Liver (tissue), 9 donors: ENCODE measurements around the gene FITM2. TPM values are rescaled to one million over a fixed set of nuclear protein-coding genes. Genes with fewer than 3 reads are reported as not detected.

Experiments used
- DNase-seq: peaks from one replicate; pipeline ENCODE4 v3.0.0-alpha.2; 2017; ENCODE audit warnings: low spot score
- H3K27ac ChIP-seq, 2 donors: one replicate each; pipeline ENCODE4 v1.7.0; 2013; ENCODE audit warnings: inconsistent platforms in 2 of 2, low read length in 2 of 2, control low read depth in 1 of 2, low read depth in 1 of 2, mild to moderate bottlenecking in 1 of 2
- H3K27me3 ChIP-seq, 4 donors: one replicate each; pipeline versions ENCODE4 v1.6.1 to v1.7.0; 2013; ENCODE audit warnings: low read length in 3 of 4, inconsistent platforms in 1 of 4, mild to moderate bottlenecking in 1 of 4, moderate library complexity in 1 of 4; ENCODE audit not compliant: control insufficient read depth in 4 of 4, insufficient read depth in 4 of 4
- H3K36me3 ChIP-seq, 4 donors: one replicate each; pipeline versions ENCODE4 v1.6.1 to v1.7.0; 2013; ENCODE audit warnings: low read length in 3 of 4, mild to moderate bottlenecking in 3 of 4, low read depth in 1 of 4, moderate library complexity in 1 of 4; ENCODE audit not compliant: control insufficient read depth in 4 of 4, insufficient read depth in 3 of 4
- H3K4me1 ChIP-seq, 4 donors: one replicate each; pipeline versions ENCODE4 v1.6.1 to v1.7.0; 2013; ENCODE audit warnings: low read length in 3 of 4, mild to moderate bottlenecking in 3 of 4, moderate library complexity in 1 of 4; ENCODE audit not compliant: control insufficient read depth in 4 of 4, insufficient read depth in 4 of 4
- H3K4me3 ChIP-seq, 3 donors: one replicate each; pipeline versions ENCODE4 v1.6.1 to v1.7.0; 2013; ENCODE audit warnings: low read length in 3 of 3, control low read depth in 1 of 3, low read depth in 1 of 3, mild to moderate bottlenecking in 1 of 3
- H3K9ac ChIP-seq, 2 donors: one replicate each; pipeline ENCODE4 v1.7.0; 2013; ENCODE audit warnings: low read length in 2 of 2, mild to moderate bottlenecking in 2 of 2, moderate library complexity in 2 of 2, control low read depth in 1 of 2, low read depth in 1 of 2
- H3K9me3 ChIP-seq, 4 donors: one replicate each; pipeline versions ENCODE4 v1.6.1 to v1.7.0; 2013; ENCODE audit warnings: low read length in 3 of 4; ENCODE audit not compliant: control insufficient read depth in 4 of 4
- EGR1 ChIP-seq, 2 donors: IDR thresholded peaks; 2 replicates each; pipeline ENCODE4 v1.6.1; 2016 to 2018; ENCODE audit warnings: antibody characterized with exemption in 2 of 2, low read depth in 2 of 2
- FOXA1 ChIP-seq: IDR thresholded peaks from 2 replicates; pipeline ENCODE4 v1.6.1; 2016; ENCODE audit warnings: antibody characterized with exemption
- FOXA2 ChIP-seq: IDR thresholded peaks from 2 replicates; pipeline ENCODE4 v1.6.1; 2016; ENCODE audit warnings: antibody characterized with exemption
- GABPA ChIP-seq, 2 donors: IDR thresholded peaks in 1 of 2; conservative IDR thresholded peaks in 1 of 2; 2 replicates each; pipeline ENCODE4 v1.6.1; 2016; ENCODE audit warnings: antibody characterized with exemption in 2 of 2, mild to moderate bottlenecking in 1 of 2, moderate library complexity in 1 of 2
- HNF4A ChIP-seq, 2 donors: conservative IDR thresholded peaks; 2 replicates each; pipeline ENCODE4 v1.6.1; 2016; ENCODE audit warnings: antibody characterized with exemption in 2 of 2, mild to moderate bottlenecking in 2 of 2
- HNF4G ChIP-seq: IDR thresholded peaks from 2 replicates; pipeline ENCODE4 v1.6.1; 2016; ENCODE audit warnings: antibody characterized with exemption
- JUND ChIP-seq, 2 donors: IDR thresholded peaks; 2 replicates each; pipeline ENCODE4 v1.6.1; 2016; ENCODE audit warnings: antibody characterized with exemption in 2 of 2
- NR2F2 ChIP-seq: IDR thresholded peaks from 2 replicates; pipeline ENCODE4 v1.6.1; 2016; ENCODE audit warnings: antibody characterized with exemption
- RAD21 ChIP-seq, 2 donors: IDR thresholded peaks; 2 replicates each; pipeline ENCODE4 v1.6.1; 2016; ENCODE audit warnings: antibody characterized with exemption in 2 of 2, mild to moderate bottlenecking in 2 of 2
- RXRA ChIP-seq, 2 donors: IDR thresholded peaks; 2 replicates each; pipeline ENCODE4 v1.6.1; 2017 to 2018; ENCODE audit warnings: antibody characterized with exemption in 2 of 2, mild to moderate bottlenecking in 1 of 2
- SP1 ChIP-seq: IDR thresholded peaks from 2 replicates; pipeline ENCODE4 v1.6.1; 2018; ENCODE audit warnings: antibody characterized with exemption, mild to moderate bottlenecking
- TAF1 ChIP-seq: conservative IDR thresholded peaks from 2 replicates; pipeline ENCODE4 v1.6.1; 2016; ENCODE audit warnings: antibody characterized with exemption, mild to moderate bottlenecking
- YY1 ChIP-seq: IDR thresholded peaks from 2 replicates; pipeline ENCODE4 v1.6.1; 2016; ENCODE audit warnings: antibody characterized with exemption, mild to moderate bottlenecking
- ZBTB33 ChIP-seq: IDR thresholded peaks from 2 replicates; pipeline ENCODE4 v1.6.1; 2016; ENCODE audit warnings: antibody characterized with exemption
- WGBS: extraction: QIAGEN DNeasy Blood & Tissue Kit; methylation state at CpG from one replicate; pipeline ENCODE4 v1.1.7; 2013; 5-methylcytosine and 5-hydroxymethylcytosine counted together
- polyA plus RNA-seq, 2 donors: library from polyadenylated mRNA; stranded (reverse) in 1 of 2; unstranded in 1 of 2; fragments of 200-250 nt in 1 of 2; fragments of >200 nt in 1 of 2; fragmentation: Nextera tagmentation in 1 of 2; extraction: Ambion mirVana in 1 of 2; gene quantifications; one replicate each; pipeline versions ENCODE4 v1.2.1 to v1.2.3, GENCODE V29; 2013 to 2015
- total RNA-seq, 2 donors: library from RNA; depleted of rRNA; stranded (reverse); fragments of >200 nt; gene quantifications; one replicate each; pipeline ENCODE4 v1.2.3, GENCODE V29; 2014
- TF ChIP-seq, protein P1 (sequence below): IDR thresholded peaks from 2 replicates; pipeline ENCODE4 v1.6.1; 2016; ENCODE audit warnings: antibody characterized with exemption, mild to moderate bottlenecking
- TF ChIP-seq, protein P2 (sequence below): fragments of 150-350 bp; IDR thresholded peaks from 2 replicates; pipeline ENCODE4 v1.5.1; 2017; ENCODE audit warnings: improper control_type of control experiment, low read depth, low read length; ENCODE audit not compliant: missing input control
- TF ChIP-seq, protein P3 (sequence below): IDR thresholded peaks from 2 replicates; pipeline ENCODE4 v1.6.1; 2016; ENCODE audit warnings: antibody characterized with exemption
- TF ChIP-seq, protein P4 (sequence below): IDR thresholded peaks from 2 replicates; pipeline ENCODE4 v1.6.1; 2016; ENCODE audit warnings: antibody characterized with exemption
- donor health status: healthy.
- donor health status: healthy.
- donor health status: healthy.
- donor health status: healthy.
- donor health status: healthy.

FITM2 gene
- total and polyA plus RNA-seq, 4 donors: 3.3 to 9.9 (median 3.9) TPM

- TF ChIP-seq, protein P1, sequence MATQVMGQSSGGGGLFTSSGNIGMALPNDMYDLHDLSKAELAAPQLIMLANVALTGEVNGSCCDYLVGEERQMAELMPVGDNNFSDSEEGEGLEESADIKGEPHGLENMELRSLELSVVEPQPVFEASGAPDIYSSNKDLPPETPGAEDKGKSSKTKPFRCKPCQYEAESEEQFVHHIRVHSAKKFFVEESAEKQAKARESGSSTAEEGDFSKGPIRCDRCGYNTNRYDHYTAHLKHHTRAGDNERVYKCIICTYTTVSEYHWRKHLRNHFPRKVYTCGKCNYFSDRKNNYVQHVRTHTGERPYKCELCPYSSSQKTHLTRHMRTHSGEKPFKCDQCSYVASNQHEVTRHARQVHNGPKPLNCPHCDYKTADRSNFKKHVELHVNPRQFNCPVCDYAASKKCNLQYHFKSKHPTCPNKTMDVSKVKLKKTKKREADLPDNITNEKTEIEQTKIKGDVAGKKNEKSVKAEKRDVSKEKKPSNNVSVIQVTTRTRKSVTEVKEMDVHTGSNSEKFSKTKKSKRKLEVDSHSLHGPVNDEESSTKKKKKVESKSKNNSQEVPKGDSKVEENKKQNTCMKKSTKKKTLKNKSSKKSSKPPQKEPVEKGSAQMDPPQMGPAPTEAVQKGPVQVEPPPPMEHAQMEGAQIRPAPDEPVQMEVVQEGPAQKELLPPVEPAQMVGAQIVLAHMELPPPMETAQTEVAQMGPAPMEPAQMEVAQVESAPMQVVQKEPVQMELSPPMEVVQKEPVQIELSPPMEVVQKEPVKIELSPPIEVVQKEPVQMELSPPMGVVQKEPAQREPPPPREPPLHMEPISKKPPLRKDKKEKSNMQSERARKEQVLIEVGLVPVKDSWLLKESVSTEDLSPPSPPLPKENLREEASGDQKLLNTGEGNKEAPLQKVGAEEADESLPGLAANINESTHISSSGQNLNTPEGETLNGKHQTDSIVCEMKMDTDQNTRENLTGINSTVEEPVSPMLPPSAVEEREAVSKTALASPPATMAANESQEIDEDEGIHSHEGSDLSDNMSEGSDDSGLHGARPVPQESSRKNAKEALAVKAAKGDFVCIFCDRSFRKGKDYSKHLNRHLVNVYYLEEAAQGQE: no peak
- no peak for TF ChIP-seq HNF4A (conservative IDR thresholded peaks at IDR 0.05)
- TF ChIP-seq, protein P2, sequence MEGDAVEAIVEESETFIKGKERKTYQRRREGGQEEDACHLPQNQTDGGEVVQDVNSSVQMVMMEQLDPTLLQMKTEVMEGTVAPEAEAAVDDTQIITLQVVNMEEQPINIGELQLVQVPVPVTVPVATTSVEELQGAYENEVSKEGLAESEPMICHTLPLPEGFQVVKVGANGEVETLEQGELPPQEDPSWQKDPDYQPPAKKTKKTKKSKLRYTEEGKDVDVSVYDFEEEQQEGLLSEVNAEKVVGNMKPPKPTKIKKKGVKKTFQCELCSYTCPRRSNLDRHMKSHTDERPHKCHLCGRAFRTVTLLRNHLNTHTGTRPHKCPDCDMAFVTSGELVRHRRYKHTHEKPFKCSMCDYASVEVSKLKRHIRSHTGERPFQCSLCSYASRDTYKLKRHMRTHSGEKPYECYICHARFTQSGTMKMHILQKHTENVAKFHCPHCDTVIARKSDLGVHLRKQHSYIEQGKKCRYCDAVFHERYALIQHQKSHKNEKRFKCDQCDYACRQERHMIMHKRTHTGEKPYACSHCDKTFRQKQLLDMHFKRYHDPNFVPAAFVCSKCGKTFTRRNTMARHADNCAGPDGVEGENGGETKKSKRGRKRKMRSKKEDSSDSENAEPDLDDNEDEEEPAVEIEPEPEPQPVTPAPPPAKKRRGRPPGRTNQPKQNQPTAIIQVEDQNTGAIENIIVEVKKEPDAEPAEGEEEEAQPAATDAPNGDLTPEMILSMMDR: no peak
Observed at GRCh38 chr20:44258226-44258890, 52.6 kb downstream of the FITM2 start (continued).

DNA sequence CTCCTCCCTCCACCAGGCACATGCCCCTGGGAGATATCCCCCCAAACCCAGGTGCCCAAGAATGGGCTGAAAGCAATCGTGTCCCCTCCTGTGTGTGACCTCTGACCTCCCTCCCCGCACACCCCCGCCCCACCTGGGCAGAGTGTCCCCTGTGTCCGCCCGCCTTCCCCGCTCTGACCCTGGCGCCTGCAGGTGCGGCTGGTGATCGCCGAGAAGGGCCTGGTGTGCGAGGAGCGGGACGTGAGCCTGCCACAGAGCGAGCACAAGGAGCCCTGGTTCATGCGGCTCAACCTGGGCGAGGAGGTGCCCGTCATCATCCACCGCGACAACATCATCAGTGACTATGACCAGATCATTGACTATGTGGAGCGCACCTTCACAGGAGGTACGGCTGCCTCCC lies 54.0 kb downstream of the FITM2 start:
- TF ChIP-seq ZBTB33 (no peak), JUND (IDR thresholded peaks at IDR 0.05) (no peak), FOXA1 (no peak), FOXA2 (no peak), GABPA (IDR thresholded peaks at IDR 0.05 in 1 of 2, conservative IDR thresholded peaks at IDR 0.05 in 1 of 2) (no peak), HNF4A (conservative IDR thresholded peaks at IDR 0.05) (no peak), YY1 (no peak), RXRA (IDR thresholded peaks at IDR 0.05) (no peak), EGR1 (IDR thresholded peaks at IDR 0.05; ENCODE audit: low read depth in 2 of 2) (no peak), HNF4G (no peak), TAF1 (no peak), SP1 (no peak), NR2F2 (no peak), RAD21 (IDR thresholded peaks at IDR 0.05) (no peak)
- TF ChIP-seq, protein P1: no peak
- TF ChIP-seq, protein P3, sequence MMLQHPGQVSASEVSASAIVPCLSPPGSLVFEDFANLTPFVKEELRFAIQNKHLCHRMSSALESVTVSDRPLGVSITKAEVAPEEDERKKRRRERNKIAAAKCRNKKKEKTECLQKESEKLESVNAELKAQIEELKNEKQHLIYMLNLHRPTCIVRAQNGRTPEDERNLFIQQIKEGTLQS: no peak
- TF ChIP-seq, protein P2: no peak
- TF ChIP-seq, protein P4, sequence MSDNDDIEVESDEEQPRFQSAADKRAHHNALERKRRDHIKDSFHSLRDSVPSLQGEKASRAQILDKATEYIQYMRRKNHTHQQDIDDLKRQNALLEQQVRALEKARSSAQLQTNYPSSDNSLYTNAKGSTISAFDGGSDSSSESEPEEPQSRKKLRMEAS: no peak
- Histone ChIP-seq H3K4me3 (no peak overlapping the region), H3K4me1 (no peaks in the 10 kb centered on the region), H3K9ac (no peak overlapping the region), H3K9me3 (no peaks in the 10 kb centered on the region), H3K27ac (no peak overlapping the region), H3K27me3 (no peaks in the 10 kb centered on the region), H3K36me3 (no peaks in the 10 kb centered on the region)
- WGBS: 95% methylated on average over 21 of the region's 21 CpGs
- no peak for DNase-seq
